Nephron (organoid): Measurements from ENCODE around the gene CD1E.

Experiments used
- H3K27ac Mint-ChIP-seq, 3 experiments: 2 replicates each; pipeline ENCODE4 v1.8.0; 2020; ENCODE audit warnings: mixed read lengths in 3 of 3, mild to moderate bottlenecking in 2 of 3, moderate library complexity in 1 of 3
- H3K27me3 Mint-ChIP-seq: 2 replicates; pipeline ENCODE4 v1.8.0; 2021; ENCODE audit warnings: low read depth, mild to moderate bottlenecking, moderate library complexity, mixed read lengths
- H3K36me3 Mint-ChIP-seq: 2 replicates; pipeline ENCODE4 v1.8.0; 2020; ENCODE audit warnings: low read depth, mixed read lengths
- H3K4me1 Mint-ChIP-seq: 2 replicates; pipeline ENCODE4 v1.8.0; 2020; ENCODE audit warnings: mixed read lengths
- H3K4me3 Mint-ChIP-seq, 3 experiments: 2 replicates each; pipeline ENCODE4 v1.8.0; 2020; ENCODE audit warnings: mild to moderate bottlenecking in 3 of 3, mixed read lengths in 3 of 3, moderate library complexity in 2 of 3
- H3K9me3 Mint-ChIP-seq: 2 replicates; pipeline ENCODE4 v1.8.0; 2020; ENCODE audit warnings: mixed read lengths
- CTCF ChIP-seq, 3 experiments: fragments of 200-600 bp; sonication (generic); IDR thresholded peaks; one replicate each; pipeline ENCODE4 v1.5.0; 2021; ENCODE audit warnings: antibody characterized with exemption in 3 of 3; ENCODE audit not compliant: unreplicated experiment in 3 of 3

The CD1E gene

GRCh38 chr1:158391099-158391498 is 37.4 kb downstream of the CD1E start:
- Mint-ChIP-seq H3K9me3 (no peaks in the 10 kb centered on the region), H3K27ac (no peak overlapping the region), H3K4me1 (no peaks in the 10 kb centered on the region)

GRCh38 chr1:158393476-158393875 is 39.8 kb downstream of the CD1E start:
- Mint-ChIP-seq H3K4me3 (no peak overlapping the region), H3K9me3 (no peaks in the 10 kb centered on the region), H3K4me1 (no peaks in the 10 kb centered on the region), H3K27ac (no peak overlapping the region), H3K36me3 (no peaks in the 10 kb centered on the region), H3K27me3 (peaks cover 4% of the 10 kb centered on the region)
- TF ChIP-seq CTCF (IDR thresholded peaks at IDR 0.05; ENCODE audit: unreplicated experiment in 3 of 3) = no peak

More at GRCh38 chr1:158391099-158391498, 37.4 kb downstream of the CD1E start:
- Mint-ChIP-seq H3K4me3 (no peak overlapping the region), H3K27me3 (peaks cover 4% of the 10 kb centered on the region), H3K36me3 (no peaks in the 10 kb centered on the region)
- TF ChIP-seq CTCF (IDR thresholded peaks at IDR 0.05; ENCODE audit: unreplicated experiment in 3 of 3) = no peak

- H3K4me3 Mint-ChIP-seq = no peak overlapping the region
- no peaks in the 10 kb centered on the region for H3K36me3 Mint-ChIP-seq
- no peaks in the 10 kb centered on the region for H3K4me1 Mint-ChIP-seq
- no peaks in the 10 kb centered on the region for H3K9me3 Mint-ChIP-seq
- H3K27me3 Mint-ChIP-seq = peaks cover 4% of the 10 kb centered on the region
- H3K27ac Mint-ChIP-seq = peak overlapping the region; percentile 62 to 94 (median 82)
- no peak for TF ChIP-seq CTCF (IDR thresholded peaks at IDR 0.05; ENCODE audit: unreplicated experiment in 3 of 3)
Observed at GRCh38 chr1:158396646-158397045, 43.0 kb downstream of the CD1E start.

- Mint-ChIP-seq H3K4me3 (no peak within 1 kb of the TSS), H3K27ac (no peak within 1 kb of the TSS), H3K4me1 (no peaks in the 10 kb centered on the region), H3K36me3 (no peaks in the 10 kb centered on the region), H3K27me3 (peaks cover 4% of the 10 kb centered on the region), H3K9me3 (no peaks in the 10 kb centered on the region)
- no peak for TF ChIP-seq CTCF (IDR thresholded peaks at IDR 0.05; ENCODE audit: unreplicated experiment in 3 of 3)
Observed at GRCh38 chr1:158398818-158399514, 45.3 kb downstream of the CD1E start, which contains the start of gene OR10T2. Gene OR10T2 (minus strand): TSS chr1:158399466. CDS start chr1:158399466, 0 bp downstream.

- Mint-ChIP-seq H3K36me3 (no peaks in the 10 kb centered on the region), H3K9me3 (no peaks in the 10 kb centered on the region), H3K4me1 (no peaks in the 10 kb centered on the region), H3K27me3 (peaks cover 4% of the 10 kb centered on the region), H3K27ac (no peak overlapping the region), H3K4me3 (no peak overlapping the region)
- no peak for TF ChIP-seq CTCF (IDR thresholded peaks at IDR 0.05; ENCODE audit: unreplicated experiment in 3 of 3)
Observed at GRCh38 chr1:158400871-158401270, 47.2 kb downstream of the CD1E start.

GRCh38 chr1:158407092-158407491 is 53.4 kb downstream of the CD1E start:
- H3K9me3 Mint-ChIP-seq = no peaks in the 10 kb centered on the region
- no peak overlapping the region for H3K4me3 Mint-ChIP-seq
- H3K27me3 Mint-ChIP-seq = peaks cover 4% of the 10 kb centered on the region
- H3K36me3 Mint-ChIP-seq = no peaks in the 10 kb centered on the region
- no peak for TF ChIP-seq CTCF (IDR thresholded peaks at IDR 0.05; ENCODE audit: unreplicated experiment in 3 of 3)
- H3K27ac Mint-ChIP-seq = no peak overlapping the region
- H3K4me1 Mint-ChIP-seq = no peaks in the 10 kb centered on the region
